Stimulated activated CD8-positive, alpha-beta memory T cell treated with anti-CD3 and anti-CD28 coated beads, Interleukin-2, amount 100 ng/mL, for 48 hours (primary cell): Measurements from ENCODE around the gene TLR10.
"Not testable (repeated sequence)": the region's sequence is repeated elsewhere in the genome, so short reads cannot be mapped to it uniquely, and the experiment has no call there.

Experiments
- DNase-seq, 2 donors: peaks; one replicate each; pipeline ENCODE4 v3.0.0-alpha.2; 2020; ENCODE audit warnings: low read depth in 2 of 2

Gene TLR10

DNA sequence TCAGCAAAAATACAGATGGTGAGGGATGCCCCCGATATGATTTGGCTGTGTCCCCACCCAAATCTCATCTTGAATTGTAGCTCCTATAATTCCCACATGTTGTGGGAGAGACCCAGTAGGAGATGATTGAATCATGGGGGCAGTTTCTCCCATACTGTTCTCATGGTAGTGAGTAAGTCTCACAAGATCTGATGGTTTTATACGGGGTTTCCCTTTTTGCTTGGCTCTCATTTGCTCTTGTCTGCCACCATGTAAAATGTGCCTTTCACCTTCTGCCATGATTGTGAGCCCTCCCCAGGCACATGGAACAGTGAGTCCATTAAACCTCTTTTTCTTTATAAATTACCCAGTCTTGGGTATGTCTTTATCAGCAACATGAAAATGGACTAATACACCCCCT lies 15.8 kb downstream of the TLR10 start:
- not testable (repeated sequence) for DNase-seq

DNA sequence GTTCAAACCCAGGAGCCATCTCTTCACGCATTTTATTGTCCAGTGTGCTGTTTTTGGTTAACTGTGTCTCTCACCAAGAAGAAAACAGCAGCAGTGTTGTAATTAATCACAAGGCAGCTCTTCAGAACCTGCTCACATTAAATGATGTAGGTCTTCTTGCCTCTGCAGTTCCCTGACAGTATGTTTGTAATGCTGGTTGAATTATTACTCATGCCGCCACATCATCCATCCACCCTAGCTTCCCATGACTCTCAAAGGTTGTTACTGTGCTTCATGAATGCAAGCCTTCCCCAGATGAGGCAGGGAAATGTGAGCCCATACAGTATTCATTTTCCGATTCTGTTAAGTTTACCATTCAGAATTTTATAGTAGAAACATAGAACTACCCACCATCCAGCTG lies 17.4 kb downstream of the TLR10 start:
- no peak for DNase-seq

DNA sequence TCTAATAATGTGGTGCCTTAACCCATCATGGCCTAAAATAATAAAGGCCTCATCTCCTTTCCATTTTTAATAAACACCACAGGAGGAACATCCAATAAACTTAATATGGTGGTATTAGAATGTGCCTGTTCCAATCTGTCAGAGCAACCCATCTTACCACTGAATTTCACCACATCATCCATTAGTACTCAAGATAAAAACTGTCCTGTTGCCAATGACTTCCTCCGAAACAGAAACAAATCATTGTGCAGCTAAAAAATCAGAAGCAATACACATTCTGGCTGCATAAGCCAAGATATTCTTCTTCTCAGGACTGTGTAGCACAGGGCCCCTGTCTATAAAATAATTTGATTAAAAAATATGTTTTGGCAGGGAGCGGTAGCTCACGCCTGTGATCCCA lies 18.5 kb downstream of the TLR10 start:
- no peak for DNase-seq

DNA sequence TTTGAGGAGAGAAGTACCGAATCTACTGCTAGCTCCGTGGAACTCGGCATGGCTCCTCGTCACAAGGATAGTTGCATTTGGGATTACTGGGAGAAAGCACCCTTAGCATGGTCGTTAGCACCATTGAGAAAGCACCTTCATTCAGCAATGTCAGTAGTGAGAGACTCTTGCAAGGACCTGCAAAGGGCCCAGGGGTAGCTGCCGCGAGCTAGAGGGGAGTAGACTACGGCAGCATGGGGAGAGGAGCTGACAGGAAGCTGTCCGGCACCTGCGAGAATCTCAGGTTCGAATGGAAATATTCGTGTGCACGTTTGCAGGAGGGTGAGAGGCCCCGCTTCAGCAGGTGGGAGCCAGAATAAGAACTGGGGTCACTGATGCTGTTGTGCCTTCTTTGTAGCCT lies 20.2 kb downstream of the TLR10 start:
- no peak for DNase-seq

DNA sequence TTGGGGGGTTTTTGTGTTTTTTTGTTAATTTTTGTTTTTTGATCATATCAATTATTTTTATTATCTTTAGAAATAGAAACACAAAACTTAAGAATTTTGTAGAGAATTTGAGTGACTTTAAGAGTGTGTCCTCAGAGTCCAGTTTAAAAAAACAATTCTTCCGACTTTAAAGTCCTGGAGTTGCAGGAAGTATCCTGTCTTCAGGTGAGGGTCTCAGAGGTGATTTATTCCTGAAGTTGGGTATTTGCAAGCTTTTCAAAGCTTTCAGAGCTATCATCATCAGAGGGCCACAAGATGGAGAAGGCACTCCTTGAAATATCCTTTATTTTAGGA lies 23.0 kb downstream of the TLR10 start:
- DNase-seq: no peak

DNA sequence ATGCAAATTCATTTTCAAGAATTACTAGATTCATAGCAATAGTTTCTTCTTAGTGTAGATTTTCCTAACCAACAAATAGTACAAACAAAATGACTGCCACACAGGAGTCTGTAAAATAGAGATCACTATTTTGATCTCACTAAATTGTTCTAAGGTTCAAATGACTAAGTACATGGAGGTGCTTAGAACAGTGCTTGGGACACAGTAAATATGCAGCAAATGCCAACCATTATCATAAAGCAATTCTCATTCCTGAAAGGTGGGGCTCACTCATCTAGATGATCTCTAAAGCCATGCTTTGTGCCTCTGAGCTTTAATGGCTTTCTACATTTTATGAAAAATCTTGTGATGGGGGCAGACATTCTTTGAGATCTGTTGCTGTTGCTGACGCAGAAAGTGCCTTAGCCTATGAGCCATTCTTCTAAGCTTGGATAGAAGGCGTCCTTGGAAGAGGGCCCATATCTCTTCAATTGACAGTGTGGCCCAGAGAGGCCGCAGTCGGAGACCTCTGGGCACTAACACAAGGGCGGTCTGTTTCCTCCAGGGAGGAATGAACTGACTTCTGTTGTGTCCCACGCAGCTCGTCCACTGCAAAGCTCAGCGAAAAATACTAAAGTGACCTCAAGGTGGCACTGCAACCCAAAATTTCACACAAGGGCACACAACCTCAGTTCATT lies 23.5 kb downstream of the TLR10 start:
- DNase-seq: peak in 1 of 2 donors; percentile 26

DNA sequence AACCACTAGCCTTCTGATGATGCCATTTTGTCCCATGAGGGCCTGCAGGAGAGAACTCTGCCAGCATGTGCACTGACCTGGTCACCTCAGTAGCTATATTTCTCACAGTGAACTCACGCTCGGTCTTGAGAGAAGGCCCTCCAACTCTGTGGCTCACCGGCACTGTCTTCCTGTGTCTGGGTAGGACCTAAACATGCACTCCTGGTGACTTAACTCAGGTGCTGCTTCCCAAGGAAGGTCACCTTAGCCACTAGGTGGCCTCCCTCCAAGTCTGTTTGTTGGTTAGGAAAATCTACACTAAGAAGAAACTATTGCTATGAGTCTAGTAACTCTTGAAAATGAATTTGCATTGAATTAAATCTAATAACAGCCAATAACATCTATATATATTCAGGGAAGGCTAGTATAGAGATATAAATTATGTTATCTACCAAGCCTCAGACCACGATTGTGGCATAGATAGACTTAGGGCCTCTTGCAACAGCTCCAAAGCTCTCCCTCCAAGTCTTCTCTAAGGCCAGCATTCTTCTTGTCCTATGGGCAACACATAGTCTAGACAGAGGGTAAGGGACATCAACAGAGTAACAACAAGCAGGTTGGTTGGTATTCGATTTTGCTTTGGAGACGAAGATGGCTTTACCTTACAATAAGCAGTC lies 24.7 kb downstream of the TLR10 start:
- DNase-seq: no peak

DNA sequence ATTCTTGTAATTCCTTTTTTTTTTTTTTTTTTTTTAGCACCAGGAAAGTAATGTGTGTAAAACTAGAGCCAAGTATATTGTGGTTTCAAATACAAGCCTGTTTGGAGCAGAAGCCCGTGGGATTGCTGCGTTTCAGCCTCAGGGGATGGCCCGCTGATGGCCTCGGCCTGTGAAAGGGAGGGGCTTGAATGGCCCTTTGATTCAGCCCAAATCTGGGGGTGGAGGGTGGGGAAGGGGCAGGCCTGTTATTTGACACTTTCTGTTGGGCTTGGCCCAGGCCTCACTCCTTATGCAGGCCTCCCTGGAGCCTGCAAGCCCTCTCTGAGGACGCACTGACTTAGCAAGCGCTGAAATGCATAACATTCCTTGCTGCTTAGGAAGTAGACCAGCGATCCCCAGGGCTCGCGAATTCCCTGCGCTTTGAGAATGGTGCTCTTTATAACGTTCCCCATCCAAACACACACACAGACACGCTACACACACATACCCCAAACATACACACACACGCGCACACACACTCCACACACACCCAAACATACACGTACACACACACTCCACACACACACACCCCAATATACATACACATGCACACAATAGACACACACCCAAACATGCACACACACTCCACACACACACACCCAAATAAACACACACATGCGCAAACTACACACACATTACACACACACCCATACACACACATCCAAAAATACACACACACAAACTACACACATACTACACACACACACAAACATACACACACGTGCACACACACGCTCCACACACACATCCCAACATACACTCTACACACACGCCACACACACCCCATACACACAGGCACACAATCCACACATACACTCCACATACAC lies 29.6 kb downstream of the TLR10 start:
- no peak for DNase-seq

DNA sequence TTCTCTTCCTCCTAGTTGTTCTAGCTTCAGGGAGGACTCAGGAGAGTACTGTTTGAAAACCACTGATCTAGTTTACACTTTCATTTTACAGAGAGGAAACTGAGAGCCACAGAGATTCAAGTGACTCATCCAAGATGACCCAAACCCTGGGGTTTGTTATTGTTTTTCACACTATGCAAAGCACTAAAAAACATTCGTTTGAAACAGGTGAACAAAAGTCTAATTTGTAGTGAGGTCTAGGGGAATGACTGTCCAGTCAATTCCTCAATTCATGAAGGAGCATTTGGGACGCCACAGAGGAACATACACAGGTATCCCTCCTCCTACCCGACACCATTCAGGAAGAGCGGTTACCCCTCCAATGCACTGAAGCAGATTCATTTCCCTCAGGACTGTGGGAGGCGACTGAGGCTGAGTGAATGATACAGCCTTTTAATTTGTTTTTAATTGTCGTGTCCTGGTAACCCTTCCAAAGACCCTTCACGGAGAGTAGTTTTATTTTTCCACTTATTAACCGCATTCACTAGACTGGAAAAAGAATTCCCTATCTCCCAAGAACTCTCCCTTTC lies 30.3 kb downstream of the TLR10 start:
- no peak for DNase-seq

DNA sequence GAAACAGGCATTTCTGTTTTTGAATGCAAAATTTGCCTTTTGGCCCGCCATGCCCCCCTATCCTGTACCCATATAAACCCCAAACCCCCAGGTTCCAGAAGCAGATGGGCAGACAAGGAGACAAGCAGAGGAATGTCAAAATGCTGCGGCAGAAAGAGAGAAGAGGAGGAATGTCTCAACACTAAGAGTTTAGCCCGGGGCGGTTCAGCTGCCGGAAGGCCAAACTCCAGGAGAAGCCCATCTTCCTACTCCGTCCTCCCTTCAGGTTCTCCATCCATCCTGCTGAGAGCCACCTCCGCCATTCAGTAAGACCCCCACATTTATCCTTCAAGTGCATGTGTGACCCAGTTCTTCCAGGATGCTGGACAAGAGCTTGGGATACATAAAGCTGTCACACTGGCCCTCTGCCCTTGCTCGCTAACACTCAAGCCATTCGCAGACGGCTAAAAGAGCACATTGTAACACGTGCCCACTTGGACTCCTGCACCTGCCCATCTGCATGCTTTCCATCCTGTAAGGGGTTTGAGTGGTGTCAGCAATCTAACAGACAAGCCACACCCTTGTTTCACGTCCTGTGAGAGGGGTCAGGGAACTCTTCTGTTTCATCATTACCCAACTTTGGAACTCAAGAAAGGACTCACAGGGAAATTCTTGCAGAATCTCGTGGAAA lies 31.3 kb downstream of the TLR10 start:
- no peak for DNase-seq

DNA sequence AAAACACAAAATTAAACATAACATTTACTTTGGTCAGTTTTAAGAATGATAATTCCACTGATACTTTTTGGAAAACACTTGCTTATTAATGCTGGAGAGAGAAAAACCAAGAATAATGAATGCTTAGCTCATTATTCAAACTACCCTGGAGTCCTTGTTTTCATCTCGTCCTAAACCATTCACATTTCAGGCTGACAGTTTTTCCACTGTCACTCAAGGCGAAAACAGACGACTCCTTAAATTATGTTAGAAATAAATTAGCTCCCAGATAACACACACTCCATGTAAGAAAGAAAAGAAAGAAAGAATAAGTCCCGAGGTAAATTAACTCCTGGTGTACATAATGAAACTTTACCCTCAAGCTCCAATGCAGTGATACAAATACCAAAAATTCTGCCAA lies 33.5 kb downstream of the TLR10 start:
- DNase-seq: no peak

DNA sequence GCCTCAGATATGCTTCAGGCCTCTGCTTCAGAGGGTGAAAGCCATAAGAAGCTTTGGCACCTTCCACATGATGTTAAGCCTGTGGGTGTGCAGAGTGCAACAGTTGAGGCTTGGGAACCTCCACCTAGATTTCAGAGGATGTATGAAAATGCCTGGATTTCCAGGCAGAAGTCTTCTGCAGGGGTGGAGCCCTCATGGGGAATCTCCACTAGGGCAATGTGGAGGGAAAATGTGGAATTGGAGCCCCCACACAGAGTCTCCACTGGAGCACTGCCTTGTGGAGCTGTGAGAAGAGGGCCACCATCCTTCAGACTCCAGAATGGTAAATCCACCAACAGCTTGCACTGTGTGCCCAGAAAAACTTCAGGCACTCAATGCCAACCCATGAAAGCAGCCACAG lies 35.2 kb downstream of the TLR10 start:
- DNase-seq: no peak

DNA sequence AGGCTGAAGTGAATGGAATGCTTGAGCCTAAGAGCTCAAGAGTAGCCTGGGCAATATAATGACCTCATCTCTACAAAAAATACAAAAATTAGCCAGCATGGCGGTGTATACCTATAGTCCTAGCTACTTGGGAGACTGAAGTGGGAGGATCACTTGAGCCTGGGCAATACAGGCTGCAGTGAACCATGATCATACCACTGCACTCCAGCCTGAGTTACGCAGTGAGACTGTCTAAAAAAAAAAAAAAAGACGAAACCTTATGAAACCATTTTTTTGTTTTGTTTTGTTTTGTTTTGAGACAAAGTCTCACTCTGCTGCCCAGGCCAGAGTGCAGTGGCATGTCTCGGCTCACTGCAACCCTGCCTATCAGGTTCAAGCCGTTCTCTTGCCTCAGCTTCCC lies 36.9 kb downstream of the TLR10 start:
- DNase-seq: no peak

DNA sequence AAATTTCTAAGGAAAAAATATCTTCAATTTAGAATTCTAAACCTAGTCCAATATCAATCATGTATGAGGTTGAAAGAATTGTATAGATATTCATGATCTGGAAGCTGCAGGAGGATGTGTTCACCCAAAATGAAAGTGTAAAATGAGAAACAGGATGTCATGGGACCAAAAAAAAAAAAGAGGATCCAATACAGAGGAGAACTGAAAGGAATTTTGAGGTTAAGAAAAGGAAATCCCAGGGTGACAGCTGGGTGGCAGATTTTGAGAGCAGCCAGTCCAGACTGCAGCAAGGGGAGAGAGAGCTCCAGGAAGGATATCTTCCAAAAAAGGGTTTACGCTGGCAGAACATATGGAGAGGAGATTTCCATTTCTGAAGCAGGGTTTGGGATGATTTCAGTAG lies 38.9 kb downstream of the TLR10 start:
- no peak for DNase-seq

DNA sequence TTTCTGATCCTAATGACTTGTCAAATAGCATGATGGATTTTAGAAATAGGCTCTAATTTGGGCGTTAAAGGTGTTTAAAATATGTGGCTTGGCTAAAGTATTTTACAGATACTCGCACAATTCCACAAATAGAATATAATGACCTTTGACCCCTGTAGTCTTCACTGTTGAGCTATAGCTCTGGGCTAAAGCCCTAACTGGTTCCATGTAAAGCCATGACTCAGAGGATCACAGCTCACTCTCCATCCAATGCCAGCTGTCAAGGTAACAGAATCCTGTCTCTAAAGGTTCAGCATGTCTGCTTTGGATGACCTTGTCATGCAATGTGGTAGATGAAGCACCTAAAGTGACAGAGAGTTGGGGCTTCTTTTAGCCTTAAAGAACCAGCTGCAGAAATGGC lies 42.5 kb downstream of the TLR10 start:
- DNase-seq: no peak

DNA sequence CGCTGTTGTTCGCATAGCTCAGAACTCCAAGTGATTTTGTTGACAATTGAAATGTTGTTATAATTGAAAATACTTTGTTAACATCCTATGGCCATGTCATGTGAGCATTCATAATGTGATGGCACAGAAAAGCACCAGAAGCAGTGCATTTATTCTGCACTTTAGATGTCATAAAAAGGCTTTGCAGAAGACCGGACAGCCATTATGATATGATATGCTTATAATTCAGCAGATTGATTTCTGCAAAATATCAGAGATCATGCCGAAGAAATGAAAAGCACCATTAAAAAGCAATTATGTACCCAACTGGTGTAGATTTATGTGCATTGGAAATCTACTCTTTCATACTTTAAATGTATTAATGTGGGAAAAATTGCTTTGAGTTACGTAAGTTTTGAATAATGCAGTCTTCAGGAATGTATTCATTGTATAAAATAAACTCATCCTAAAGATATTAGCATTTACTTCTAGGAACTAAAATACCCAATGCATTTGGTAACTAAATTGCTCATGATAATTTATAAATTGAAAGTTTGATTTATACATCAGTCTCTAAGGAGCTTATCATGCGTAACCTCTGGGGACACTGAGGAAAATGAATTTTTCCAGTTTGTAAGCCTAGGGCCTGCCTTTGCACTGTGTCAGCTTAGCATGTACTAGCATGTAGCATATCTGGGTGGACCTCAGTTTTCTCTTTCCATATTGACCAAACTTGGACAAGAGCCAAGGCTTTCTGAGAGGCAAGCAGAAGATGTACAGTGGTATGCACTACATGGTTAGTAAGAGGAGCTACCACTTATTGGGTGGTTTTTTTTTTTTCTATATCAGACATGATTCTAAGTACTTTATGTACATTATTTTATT lies 43.6 kb downstream of the TLR10 start:
- no peak for DNase-seq

DNA sequence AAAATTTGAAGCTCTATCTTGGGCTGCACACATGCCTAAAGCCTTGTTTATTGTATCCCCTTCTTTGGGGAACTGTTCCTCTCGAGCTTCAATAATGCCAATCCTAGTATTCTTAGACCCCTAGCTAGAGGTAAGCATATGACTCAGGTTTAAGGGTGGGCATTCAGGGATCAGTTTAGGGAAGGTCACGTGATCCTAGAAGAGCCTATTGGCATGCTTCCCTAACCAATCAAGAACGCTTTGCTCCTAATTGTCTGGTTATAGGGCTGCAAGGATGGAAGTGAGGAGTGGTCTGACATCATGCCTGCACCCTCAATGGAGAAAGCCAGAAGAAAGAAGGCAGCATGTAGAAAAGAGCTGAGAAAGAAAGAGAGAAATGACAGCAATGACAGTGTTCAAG lies 46.9 kb downstream of the TLR10 start:
- no peak for DNase-seq

DNA sequence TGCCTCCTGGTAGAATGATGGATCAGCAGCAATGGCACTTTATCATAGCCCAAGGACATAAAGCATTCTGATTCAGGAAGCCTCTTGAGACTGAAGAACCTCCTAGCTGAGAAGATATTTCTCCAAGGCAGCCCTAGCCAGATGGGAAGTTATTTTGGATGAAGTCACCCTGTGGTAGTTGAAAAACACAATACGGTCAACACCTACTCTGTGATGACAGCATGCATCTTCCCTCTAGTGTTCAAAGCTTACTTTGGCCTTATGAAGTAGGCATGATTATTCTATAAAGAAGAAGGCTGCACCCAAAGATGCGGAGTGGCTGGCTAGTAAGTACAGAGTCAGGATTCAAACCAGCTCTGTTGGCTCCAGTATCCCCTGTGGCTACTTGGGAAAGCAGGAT lies 47.9 kb downstream of the TLR10 start:
- no peak for DNase-seq

DNA sequence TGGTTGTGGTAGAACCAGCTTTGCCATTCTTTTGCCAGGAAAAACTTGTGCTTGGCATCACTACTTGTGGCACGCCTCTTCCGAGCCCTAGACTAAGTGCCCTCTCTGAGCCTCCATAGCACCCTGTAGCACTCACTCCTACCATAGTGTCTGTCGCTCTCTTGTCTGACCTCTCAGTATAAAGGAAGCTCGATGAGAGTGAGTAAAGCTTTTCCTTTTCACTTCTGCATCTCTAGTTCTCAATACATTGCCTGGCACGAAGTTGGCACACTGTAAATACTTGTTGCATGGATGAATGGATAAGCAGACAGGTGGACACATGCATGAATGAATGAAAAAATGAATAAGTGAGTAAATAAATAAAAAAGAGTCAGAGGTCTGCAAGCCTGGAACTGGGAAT lies 48.3 kb downstream of the TLR10 start:
- no peak for DNase-seq

DNA sequence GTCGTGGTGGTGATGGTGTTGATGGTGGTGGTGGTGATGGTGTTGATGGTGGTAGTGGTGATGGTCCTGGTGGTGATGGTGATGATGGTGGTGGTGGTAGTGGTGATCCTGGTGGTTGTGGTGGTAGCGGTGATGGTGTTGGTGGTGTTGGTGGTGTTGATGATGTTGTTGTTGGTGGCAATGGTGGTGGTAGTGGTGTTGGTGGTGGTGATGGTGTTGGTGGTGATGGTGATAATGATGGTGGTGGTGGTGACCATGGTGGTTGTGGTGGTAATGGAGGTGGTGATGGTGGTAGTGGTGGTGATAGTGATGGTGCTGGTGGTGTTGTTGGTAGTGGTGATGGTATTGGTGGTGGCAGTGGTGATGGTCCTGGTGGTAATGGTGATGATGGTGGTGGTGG lies 49.1 kb downstream of the TLR10 start:
- no peak for DNase-seq
